Right lung (tissue), 5 donors: ENCODE measurements around the gene FBXO38. TPM values are rescaled to one million over a fixed set of nuclear protein-coding genes. Genes with fewer than 3 reads are reported as not detected.

ENCODE experiments used
- DNase-seq, 2 donors: peaks; one replicate each; pipeline ENCODE4 v3.0.0-alpha.2; 2013
- polyA plus RNA-seq, 5 donors: library from polyadenylated mRNA; unstranded; fragments of 120-200 nt; gene quantifications; one replicate each; pipeline versions ENCODE4 v1.2.1 to v1.2.3, GENCODE V29; 2013; ENCODE audit warnings: inconsistent platforms in 1 of 5, low replicate concordance in 1 of 5; ENCODE audit not compliant: insufficient read length in 5 of 5, insufficient read depth in 1 of 5

The FBXO38 gene
- polyA plus RNA-seq, 5 donors = 35.3 to 61.6 (median 55.7) TPM

DNA sequence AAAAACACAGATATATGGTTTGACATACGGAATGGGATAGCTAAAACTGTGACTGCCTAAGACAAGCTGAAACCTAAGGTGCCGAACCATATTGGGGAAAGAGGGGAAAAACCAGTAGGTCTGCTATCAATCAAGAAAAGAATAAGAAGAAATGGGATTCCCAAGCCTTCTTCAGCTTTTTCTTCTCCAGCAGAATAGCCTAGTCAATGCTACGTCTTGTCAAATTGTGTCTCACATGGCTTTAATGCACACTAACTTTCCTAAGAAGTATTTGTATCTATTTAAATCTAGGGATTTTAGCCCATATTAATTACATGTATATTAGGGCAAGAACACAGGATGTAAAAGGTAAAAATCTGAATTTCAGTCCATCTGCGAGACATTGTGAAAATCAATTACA, 797 bp upstream of the FBXO38 start:
- DNase-seq = no peak

DNA sequence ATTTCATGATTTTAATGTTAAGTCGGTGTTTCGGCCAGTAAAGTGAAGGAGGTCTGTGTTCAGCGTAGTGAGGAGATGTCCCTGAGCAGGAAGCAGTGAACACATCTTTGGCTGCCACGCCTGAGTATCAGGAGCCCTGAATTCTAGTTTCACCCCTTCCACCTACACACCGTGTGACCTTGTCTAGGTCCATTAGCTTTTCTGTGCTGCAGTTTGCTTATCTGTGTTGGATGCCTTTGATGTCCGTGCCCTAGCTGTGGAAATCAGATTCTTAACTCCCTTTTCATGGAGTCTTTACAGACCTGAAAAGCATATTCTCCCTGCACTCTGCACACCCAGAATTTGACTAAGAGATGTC, 601 bp downstream of the FBXO38 start:
- DNase-seq = no peak

DNA sequence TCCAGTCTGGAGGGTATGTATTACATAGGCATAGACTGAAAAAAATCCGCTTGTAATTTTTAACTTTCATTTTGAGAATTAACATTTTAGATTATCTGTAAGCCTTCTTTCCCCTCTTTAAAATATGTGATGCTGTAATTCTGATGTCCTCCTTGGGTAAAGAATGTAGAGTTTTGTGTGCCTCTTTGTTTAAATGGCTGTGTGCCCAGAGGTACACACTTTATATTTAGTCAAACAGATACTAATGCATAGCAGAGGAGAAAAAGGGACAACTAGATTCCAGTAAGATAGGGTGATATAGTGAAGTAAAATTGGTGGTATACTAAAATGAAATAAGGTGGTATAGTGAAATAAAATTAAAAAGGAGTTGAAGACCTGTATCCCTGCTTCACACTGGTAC, 1.3 kb downstream of the FBXO38 start:
- no peak for DNase-seq

DNA sequence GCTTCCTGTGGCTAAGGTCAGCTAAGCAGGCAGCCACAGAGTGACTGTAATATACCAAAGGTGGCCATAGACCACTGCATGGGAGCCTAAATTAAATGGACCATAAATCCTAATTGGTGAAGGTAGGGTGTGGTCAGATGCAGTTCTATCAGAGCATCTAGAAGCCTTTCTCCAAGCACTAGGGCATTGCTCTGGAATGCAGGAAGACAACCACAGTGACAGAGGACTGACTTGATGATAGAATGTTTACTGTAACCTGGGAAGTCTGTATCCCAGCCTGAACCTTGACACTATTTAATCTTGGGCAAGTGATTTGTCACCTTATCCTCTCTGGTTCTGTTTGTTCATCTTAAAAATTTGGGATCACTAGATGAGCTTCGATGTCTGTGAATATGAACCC, 2.3 kb downstream of the FBXO38 start:
- no peak for DNase-seq

DNA sequence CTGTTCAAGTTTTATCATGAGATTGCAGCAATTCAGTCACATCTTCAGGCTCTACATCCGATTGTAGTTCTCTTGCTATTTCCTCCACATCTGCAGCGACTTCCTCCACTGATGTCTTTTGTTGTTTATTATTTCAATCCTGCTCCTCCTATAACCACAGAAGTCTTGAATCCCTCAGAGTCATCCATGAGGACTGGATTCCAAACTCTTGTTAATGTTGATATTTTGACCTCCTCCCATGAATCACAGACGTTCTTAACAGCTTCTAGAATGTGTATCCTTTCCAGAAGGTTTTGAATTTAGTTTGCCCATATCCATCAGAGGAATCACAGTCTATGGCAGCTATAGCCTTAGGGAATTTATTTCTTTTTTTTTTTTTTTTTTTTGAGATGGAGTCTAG, 3.6 kb downstream of the FBXO38 start:
- no peak for DNase-seq

DNA sequence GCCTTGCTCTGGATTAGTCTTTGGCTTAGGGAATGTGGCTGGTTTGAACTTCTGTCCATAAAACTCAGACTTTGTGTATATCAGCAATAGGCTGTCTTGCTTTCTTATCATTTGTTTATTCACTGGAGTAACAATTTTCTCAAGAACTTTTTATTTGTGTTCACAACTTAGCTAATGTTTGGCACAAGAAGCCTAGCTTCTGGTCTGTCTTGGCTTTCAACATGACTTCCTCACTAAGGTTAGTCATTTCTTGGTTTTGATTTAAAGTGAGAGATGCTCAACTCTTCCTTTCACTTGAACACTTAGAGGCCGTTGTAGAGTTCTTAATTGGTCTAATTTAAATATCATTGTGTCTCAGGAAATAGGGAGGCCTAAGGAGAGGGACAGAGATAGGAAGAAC, 4.9 kb downstream of the FBXO38 start:
- no peak for DNase-seq

DNA sequence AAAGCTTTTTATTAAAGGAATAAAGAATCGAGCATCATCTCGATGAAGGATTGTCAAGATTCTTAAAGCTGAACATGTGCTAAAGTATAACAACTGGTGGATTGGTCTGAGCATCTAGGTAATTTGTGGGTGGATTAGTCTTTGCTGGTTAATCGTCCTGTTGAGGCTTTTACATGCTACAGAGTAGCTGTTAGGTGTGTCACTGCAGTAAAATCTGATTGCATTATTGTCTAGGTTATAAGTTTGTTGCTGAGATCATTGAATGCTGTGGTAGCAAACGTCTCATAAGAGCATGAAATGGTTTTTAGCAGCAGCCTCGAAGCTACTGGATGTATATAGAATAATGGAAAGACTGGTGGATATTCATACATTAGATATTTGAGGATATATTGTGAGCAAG, 7.2 kb downstream of the FBXO38 start:
- no peak for DNase-seq

DNA sequence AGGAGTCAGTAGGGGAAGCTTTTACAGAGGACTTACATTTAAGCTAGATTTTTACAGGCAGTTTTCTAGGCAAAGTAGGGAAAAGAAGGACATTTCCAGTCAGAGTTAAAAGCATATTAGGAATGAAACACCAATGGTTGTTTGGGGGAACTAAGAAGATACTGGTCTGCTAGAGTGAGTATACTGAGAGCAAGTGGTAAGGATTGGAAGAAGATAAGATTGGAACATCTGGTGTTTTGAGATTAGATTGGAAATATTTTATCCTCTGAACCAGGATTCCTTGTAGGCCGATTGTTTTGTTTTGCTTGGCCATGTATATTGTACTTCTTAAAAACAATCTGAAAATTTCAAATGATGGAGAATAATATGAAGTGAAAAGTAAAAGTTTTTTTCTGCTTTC, 7.7 kb downstream of the FBXO38 start:
- DNase-seq = no peak

DNA sequence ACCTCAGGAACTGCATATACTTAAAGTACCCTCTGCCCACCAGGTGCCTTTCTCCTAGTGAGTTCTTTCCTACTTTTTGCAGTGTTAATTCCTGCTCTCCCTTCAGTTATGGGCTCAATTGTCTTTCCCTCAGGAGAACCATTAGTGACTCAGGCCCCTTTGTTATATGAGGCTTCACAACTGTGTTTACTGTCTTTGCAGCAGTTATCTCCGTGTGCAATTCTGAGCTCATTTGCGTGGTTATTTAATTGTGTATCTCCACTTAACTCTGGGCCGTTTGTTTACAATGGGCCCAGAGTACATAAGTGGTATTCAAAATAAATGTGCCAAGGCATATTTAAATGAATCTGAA, 9.6 kb downstream of the FBXO38 start:
- DNase-seq = no peak

DNA sequence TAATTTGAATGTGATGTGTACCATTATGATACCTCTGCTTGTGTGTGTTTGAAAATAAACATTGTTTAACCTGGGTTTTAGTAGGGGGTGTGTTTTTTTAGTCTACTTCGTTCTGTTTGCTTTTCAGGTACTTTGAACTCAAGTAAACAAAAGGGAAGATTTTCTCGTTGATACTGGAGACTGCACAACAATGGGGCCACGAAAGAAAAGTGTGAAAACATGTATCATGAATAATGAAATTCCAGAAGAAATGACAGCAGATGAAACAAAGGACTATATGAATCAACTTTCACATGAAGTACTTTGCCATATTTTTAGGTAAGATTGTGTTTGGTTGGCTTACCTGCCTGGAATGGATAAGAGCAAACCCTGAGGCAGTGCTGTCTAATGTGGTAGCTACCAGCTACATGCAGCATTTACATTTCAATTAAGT, 10.8 kb downstream of the FBXO38 start:
- DNase-seq = no peak

DNA sequence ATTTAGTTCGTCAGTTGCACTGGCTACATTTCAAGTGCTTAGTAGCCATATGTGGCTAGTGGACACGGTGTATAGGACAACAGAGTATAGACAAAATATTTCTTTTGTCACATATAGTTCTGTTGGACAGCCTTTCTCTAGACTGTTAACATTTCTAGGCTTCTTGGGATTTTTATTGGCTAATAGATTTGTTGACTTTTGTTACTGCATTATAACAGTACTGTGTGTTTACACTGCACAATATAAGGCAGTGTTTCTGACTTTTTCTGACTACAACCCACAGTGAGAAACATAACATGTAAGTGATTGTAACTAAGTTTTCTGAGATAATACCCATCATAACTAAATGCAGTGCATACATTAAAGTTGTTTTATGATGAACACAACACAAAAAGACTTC, 11.3 kb downstream of the FBXO38 start:
- no peak for DNase-seq

DNA sequence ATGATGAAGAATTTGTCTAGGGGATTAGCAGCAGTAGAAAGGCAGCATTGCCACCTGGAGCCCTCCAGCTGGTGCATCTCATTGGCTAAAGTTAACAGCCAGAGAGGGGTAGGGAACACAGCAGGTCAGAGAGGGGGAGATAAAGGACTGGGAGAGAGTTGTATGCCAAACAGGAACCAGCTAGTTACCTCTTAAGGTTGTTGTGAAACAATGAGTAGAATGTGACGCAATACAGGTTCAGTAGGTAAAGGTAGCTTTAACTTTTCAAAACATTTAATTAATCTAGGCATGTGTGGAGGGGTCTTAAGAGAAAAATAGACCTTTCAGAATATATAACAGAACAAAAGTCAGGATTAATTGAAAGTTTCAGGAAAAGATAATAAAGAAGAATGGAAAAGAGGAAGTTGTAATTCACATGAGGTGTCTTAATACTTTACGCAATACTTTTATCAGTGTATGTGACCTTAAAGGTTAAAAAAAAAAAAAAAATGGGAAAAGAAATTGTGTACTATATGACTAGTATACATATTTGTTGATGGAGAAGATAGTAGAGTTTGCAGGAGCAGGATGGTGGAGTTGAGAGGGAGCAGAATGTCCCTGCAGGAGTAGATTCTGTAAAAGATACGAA, 14.3 kb downstream of the FBXO38 start:
- no peak for DNase-seq

DNA sequence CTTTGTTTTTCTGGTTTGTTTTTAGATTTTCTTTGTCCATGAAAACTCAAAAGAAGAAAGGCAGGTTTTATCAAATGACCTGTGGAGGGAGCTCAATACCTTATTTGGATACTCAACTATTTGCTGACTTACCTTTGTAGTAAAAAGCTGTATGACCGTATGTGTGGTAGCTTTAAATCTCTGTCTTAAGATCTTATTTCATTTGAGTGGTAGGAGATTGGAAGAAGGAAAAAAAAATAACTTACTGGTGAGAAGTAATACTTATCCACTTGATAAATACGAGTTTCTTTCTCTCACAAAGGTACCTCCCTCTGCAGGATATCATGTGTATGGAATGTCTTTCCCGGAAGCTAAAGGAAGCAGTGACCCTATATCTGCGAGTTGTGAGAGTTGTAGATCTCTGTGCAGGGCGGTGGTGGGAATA, 15.0 kb downstream of the FBXO38 start:
- no peak for DNase-seq

DNA sequence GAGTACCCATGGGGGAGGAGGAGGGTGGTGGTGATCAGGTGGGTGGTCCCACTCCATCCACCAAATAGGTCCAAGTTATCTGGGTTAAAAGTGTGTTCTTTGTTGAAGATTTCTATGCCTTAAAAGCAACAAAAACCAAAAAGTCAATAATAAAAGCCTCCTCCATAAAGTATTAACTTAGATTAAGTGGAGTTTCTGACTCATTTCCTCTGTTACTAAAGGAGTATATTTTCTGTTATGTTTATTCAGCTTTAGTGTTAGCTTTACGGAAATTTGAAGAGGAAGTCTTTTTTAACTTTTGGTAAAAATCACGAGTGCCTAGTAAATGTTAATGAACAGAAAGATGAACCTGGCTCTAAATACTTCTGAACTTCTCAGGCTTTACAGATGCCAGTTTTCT, 17.8 kb downstream of the FBXO38 start:
- DNase-seq = no peak

DNA sequence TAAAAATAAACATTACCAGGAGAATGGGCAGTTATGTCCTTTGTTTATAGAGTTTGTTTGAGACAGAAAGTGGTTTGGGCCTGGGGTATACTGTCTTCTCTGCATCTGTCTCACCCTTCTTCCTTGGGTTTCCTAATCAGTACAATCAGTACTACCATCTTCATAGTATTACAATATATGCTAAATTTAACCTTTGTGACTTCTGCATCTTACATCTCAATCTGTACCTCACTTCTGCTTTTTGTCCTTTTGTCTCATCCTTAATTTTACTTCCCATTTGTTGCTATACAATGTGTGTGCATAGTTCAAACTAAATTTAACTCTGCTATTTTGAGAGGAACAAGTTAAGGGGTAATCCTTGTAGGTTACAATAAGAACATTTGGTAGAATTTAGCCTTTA, 19.6 kb downstream of the FBXO38 start:
- DNase-seq = no peak

DNA sequence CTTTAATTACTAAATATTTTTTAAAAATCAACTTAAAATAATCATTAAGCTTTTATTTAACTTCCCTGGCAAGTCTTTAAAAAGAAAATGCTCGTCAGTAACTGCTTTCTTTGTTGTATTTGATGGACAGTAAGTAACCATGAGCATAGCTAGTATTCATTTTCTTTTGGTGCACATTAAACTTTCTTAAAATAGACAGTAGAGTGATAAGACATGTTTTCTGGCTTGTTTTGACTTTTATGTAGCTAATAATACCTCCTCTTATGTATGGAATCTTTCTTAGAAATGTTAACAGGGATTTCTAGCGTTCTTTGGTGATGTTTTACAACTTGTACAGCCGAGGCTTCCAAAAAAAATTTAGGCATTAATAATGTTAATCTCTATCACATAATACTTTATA, 22.6 kb downstream of the FBXO38 start:
- DNase-seq = no peak

DNA sequence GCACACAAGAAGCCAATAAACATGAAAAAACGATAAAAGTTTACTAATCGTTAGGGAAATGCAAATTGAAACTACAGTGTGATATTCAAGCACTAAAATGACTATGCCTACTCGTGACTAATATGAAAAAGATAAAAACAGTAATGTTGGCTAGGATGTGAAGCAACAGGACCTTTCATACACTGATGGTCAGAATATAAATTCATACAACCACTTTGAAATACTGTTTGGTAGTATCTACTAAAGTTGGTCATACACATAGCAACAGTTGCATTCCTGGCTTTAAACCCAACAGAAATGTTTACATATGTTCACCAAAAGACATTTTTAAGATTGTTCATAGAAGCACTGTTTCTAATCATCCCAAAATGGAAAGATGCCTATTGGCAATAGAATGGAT, 24.3 kb downstream of the FBXO38 start:
- no peak for DNase-seq

DNA sequence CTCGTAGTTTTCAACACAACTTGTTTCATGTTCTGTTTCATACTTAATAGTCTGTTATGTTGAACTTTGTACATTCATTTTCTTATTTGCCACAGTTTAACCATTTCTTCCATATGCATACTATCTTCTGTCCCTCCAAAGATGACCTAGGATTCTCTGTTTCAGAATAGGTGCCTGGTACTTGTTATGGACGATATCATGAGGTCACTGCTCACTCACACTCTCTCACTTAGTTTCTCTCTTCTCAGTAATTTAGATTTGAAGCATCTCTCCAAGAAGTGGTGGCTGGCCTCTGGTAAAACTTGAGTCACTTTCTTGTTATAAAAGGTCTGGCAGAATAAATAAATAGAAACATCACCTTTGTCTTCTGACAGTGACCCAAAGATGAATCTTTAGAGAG, 28.4 kb downstream of the FBXO38 start:
- DNase-seq = no peak

DNA sequence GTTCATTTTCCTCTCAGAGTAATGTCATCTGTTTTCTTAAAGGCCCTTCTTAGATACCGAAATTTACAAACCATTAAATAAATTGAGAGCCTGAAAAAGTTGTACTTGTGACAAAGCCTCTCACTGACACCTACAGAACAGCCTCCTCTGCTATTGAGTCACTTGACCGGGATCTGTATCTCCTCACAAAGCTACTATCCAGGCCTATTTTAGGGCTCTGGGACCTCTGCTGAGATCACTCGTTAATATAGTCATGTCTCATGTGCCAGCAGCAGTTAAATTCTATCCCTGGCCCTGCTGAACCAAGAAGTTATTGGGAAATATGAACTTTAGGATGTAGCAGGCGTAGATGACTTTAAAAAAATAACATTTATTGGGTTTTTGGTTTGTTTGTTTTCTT, 31.1 kb downstream of the FBXO38 start:
- no peak for DNase-seq

DNA sequence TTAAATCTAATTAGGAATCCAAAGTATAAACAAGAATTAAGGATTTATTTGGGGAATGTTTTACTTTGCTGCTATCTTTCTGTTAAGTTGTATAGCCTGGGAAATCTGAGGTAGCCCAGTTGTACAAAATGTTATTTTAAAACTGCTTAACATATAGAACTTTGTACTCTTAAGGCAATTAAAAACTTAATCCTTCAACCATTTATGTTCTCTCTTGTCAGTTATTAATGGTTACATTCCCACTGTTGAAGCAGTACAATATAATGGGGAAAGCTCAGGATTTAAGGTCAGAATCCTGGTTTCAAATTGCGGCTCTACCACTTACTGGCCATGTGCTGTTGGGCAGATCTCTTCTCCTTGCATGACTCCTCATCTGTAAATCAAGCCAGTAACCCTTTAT, 32.7 kb downstream of the FBXO38 start:
- no peak for DNase-seq

DNA sequence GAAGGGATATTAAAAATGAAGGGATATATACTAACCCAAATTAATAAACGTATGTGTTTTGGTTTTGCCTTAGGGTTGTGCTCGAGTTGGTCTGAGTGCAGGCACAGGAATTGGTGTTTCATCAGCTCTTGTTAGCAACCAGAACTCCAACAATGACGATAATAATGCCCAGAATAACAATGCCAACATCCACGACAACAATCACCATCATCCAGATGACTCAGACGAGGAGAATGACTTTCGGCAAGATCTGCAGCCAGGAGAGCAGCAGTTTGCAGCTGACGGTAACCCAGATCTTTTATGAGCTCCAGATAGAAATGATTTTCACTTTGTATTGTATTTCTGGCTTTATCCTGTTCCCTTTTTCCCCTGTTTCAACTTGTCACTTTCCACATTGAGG, 33.2 kb downstream of the FBXO38 start:
- DNase-seq = no peak

DNA sequence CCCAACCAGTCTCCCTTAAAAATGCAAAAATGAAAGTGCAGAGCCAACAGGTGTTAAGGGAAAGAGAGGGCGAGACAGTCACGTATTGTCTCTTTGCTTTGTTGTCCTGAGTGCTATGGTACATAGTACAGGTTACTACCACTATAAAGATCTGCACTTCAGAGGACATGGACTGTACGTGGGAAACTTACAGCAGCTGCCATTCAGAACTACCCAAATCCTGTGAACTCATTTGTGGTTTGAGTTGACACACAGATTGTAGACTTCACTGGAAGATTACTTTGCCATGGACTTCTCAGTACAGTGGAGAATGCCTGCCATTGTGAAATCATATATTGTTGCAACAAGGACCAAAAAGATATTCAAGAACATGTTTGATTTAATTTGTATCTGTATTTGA, 34.8 kb downstream of the FBXO38 start:
- DNase-seq = no peak

DNA sequence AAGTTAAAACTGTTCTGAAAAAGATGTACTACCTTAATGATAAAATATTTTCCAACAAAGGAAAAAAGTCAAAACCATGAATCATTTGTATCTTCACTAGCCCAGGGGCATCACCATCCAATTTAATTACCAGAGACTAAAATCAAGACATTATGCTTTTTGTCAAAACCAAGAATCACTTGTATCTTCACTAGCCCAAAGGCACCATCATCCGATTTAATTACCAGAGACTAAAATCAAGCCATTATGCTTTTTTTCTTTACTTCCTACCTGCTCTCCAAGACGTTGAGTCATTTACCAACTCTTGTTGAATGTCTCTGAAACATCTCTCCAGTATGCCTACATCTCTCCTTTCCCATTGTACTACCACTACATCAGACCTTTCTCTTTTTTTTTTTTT, 37.9 kb downstream of the FBXO38 start:
- DNase-seq = no peak

DNA sequence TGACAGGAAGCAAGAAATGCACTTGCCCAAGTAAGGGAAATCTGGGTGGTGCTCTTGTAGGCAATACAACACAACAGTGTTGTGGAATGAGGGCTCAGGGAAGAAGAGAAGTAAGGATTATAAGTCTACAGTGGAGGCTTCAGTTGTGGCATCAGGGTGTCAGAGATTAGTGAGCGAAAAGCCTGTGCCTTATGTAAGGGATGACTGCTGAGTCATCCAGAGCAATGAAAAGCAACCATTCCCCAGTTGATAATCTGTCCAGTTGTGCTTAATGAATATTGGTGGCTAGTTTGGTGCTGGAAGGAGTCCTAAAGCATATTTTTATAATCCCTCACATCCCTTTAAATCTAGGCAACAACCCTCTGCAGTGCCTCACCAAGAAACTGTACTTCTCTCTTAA, 42.0 kb downstream of the FBXO38 start:
- no peak for DNase-seq

DNA sequence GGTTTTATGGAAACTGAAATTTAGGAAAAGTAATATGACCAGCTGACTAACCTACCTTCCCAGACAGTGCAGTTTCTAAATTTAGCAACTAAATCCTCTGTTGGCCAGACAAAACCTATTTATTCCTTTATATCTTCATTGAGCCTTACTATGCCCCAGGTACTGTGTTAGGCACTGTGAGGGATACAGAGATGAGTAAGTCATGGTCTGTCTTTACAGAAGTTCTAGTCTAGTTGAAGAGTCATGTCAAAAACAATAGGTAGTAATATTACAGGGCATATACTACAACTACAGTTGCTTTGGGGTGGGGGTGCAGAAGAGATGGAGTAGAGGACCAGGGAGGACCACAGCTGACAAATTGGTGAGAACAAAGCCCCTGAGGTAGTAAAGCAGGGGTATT, 42.8 kb downstream of the FBXO38 start:
- DNase-seq = no peak
